NOMO-1 treated with DMSO at 0.1 percent for 48 hours (cell line): ENCODE measurements around the gene KIAA0930.

Experiments used
- DNase-seq: peaks from one replicate; lab custom pipeline; 2025; ENCODE audit not compliant: unreplicated experiment; lab: John Stamatoyannopoulos, UW

KIAA0930 gene

GRCh38 chr22:45149671-45150070 is 91.0 kb downstream of the KIAA0930 start:
- DNase-seq: no peak

- DNase-seq: no peak
These were observed 95.8 kb downstream of the KIAA0930 start for GRCh38 chr22:45144916-45145315.

- DNase-seq: no peak
These were observed 98.3 kb downstream of the KIAA0930 start for GRCh38 chr22:45142376-45142775.
